Testis (tissue), 2 donors: ENCODE data around the gene PTPRN2.

Experiments
- CTCF ChIP-seq, 3 experiments: fragments of 450-650 bp in 2 of 3; fragments of 200-600 bp in 1 of 3; sonication (generic) in 1 of 3; IDR thresholded peaks; one replicate each; pipeline ENCODE4 v1.5.1; 2016 to 2019; ENCODE audit warnings: antibody characterized with exemption in 3 of 3, mild to moderate bottlenecking in 2 of 3, moderate library complexity in 1 of 3
- POLR2A ChIP-seq: fragments of 450-650 bp; IDR thresholded peaks from one replicate; pipeline ENCODE4 v1.6.1; 2017; ENCODE audit warnings: antibody characterized with exemption, mild to moderate bottlenecking, moderate library complexity

- TF ChIP-seq CTCF (IDR thresholded peaks at IDR 0.05) (no peak), POLR2A (no peak)
Measured at GRCh38 chr7:157572622-157573021, 1015.0 kb downstream of the PTPRN2 start.
